ENCODE results near the gene SELENOF.

Gene SELENOF

DNA sequence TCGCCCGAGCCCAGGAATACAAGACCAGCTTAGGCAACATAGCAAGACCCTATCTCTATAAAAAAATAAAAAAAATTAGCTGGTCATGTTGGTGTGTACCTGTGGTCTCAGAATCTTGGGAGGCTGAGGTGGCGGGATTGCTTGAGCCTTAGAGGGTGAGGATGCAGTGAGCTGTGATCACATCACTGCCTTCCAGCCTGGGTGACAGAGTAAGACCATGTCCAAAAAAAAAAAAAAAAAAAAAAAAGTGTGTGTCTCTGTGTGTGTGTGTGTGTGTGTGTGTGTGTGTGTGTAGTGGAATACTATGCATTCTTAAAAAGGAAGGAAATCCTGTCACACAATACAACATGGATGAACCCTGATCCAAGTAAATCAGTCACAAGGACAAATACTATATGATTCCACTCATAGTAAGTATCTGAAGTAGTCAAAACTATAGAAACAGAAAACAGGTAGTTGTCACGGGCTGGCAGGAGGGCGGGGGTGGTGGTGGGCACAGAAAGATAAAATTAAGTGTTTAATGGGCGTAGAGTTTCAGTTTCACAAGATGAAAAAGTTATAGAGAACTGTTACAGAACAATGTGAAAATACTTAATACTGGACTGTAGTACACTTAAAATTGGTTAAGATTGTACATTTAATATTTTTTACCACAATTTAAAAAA, 47.8 kb downstream of the SELENOF start:
- no peak for DNase-seq (ENCODE audit: low read depth, low spot score)
- no peak overlapping the region for H3K4me3 ChIP-seq (ENCODE audit: low read length)

GRCh38 chr1:86862920-86863319, 51.0 kb downstream of the SELENOF start:
- DNase-seq (ENCODE audit: low read depth, low spot score) = no peak
- H3K4me3 ChIP-seq (ENCODE audit: low read length) = no peak overlapping the region

GRCh38 chr1:86861424-86861823, 52.5 kb downstream of the SELENOF start:
- no peak for DNase-seq (ENCODE audit: low read depth, low spot score)
- H3K4me3 ChIP-seq (ENCODE audit: low read length) = no peak overlapping the region

DNA sequence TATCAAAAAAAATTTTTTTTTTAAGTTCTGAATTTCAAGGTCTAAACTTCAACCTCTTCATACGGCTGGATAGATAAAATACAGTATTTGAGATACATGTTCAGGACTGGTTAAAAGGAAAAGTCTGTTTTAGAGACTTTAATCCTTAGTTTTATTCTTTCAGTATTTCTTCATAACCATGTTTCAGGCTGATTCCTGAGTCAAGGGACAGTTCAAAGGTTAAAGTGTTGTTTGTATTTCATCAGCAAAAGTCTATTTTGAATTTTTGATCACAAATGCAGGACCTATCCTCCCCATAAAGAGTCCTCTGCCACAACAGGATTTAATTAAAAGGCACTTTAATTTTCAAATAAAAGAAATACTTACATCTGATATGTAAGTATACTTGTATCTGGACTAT, 53.5 kb downstream of the SELENOF start:
- no peak overlapping the region for H3K4me3 ChIP-seq (ENCODE audit: low read length)
- no peak for DNase-seq (ENCODE audit: low read depth, low spot score)

DNA sequence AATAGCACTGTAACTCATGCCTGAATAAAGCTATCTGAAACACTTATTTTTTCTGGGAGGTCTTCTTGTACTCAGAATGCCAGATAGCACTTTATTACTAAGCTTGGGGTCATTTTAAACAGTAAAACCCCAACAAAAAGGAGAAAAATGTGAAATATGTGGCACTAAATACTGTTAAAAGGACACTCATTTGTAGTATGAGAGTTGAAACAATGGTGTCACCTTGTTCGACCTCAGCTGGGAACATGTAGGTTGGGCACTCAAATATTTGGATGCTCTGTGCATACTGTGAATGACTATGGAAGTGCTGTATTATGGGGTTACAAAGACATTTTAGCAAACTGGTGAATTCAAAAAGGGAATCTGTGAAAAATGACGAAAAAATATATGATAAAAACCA, 53.9 kb downstream of the SELENOF start:
- DNase-seq (ENCODE audit: low read depth, low spot score) = no peak
- no peak overlapping the region for H3K4me3 ChIP-seq (ENCODE audit: low read length)

DNA sequence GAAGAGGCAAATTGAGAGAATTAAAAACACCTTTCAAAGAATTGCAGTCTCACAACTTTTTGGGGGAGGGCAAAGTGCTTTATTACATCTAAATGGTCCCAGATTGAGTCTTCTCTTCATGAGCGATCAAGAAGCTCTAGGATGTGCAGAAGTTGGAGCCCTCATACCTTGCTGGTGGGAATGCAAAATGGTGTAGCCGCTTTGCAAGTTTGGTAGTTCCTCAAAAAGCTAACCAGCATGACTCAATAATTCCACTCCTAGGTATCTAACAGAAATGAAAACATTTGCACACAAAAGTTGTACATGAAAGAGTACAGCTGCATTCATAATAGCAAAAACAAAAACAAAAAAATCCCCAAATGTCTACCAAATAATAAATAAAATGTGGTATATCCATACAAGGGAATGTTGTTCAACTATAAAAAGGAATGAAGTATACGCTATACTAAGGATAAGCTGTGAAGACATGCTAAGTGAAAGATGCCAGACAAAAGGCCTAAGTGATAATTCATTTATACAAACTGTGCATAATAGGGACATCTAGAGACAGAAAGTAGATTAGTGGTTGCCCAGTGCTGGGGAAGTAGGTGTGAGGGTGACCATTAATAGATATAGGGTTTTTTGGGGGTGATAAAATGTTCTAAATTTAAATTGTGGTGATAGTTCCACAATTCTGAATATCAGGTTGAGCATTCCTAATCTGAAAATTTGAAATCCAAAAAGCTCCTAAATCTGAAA, 55.2 kb downstream of the SELENOF start:
- H3K4me3 ChIP-seq (ENCODE audit: low read length) = no peak overlapping the region
- no peak for DNase-seq (ENCODE audit: low read depth, low spot score)

DNA sequence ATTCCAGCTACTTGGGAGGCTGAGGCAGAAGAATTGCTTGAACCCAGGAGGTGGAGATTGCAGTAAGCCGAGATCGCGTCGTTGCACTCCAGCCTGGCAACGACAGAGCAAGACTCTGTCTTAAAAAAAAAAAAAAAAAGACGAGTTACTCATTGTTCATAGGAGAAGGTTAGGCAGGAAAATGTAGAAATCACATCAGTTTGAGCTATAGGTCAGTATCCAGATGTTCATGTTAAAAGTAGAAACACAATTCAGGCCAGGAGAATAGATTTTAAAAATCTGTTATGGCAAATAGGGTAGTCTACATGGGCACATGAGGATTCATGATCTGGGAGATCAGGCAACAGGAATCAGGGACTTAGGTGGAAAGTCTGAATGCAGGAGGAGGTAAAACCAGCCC, 57.7 kb downstream of the SELENOF start:
- no peak overlapping the region for H3K4me3 ChIP-seq (ENCODE audit: low read length)
- DNase-seq (ENCODE audit: low read depth, low spot score) = no peak

DNA sequence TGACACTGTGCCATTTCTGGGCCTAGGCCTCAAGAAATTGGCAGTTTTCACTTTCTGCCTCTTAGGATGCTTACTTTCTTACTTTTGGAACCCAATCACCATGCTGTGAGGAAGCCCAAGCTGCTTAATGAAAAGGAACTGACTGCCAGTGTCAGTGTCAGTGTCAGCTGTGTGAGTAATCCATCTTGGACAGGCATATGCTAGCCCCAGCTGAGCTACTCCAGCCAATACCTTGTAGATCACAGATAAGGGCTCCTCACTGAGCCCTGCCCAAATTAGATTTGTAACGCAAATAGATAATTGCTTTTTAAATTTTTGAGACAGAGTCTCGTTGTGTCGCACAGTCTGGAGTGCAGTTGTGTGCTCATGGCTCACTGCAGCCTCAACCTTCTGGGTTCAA, 59.6 kb downstream of the SELENOF start:
- no peak overlapping the region for H3K4me3 ChIP-seq (ENCODE audit: low read length)
- DNase-seq (ENCODE audit: low read depth, low spot score) = no peak

- no peak for DNase-seq (ENCODE audit: low read depth, low spot score)
Observed at GRCh38 chr1:86852782-86853408, 61.0 kb downstream of the SELENOF start.

DNA sequence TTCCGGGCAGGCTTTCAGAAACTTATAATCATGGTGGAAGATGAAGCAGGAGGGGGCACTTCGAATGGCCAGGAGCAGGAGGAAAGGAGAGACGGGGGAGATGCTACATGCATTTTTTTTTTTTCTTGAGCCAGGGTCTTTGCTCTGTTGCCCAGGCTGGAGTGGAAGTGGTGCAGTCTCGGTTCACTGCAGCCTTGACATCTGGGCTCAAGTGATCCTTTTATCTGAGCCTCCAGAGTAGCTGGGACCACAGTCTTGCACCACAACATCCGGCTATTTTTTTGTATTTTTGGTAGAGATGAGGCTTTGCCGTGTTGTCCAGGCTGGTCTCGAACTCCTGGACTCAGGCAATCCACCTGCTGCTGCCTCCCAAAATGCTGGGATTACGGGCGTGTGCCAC, 61.6 kb downstream of the SELENOF start:
- no peak for DNase-seq (ENCODE audit: low read depth, low spot score)
- no peak overlapping the region for H3K4me3 ChIP-seq (ENCODE audit: low read length)

More at GRCh38 chr1:86852782-86853408, 61.0 kb downstream of the SELENOF start:
- H3K4me3 ChIP-seq (ENCODE audit: low read length) = no peak overlapping the region

DNA sequence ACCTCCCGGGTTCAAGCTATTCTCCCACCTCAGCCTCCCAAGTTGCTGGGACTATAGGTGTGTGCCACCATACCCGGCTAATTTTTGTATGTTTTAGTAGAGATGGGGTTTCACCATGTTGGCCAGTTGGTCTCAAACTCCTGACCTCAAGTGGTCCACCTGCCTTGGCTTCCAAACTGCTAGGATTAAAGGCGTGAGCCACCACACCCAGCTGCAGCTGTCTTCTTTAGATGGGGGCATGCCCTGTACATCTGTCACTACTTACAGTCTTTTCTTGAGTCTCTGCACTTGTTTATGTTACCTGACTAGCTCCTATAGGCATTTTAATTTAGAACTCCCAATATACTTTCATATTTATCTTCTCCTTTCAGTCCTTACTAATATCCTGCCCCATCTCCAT, 64.2 kb downstream of the SELENOF start:
- DNase-seq (ENCODE audit: low read depth, low spot score) = no peak

GRCh38 chr1:86848654-86849053, 65.3 kb downstream of the SELENOF start:
- DNase-seq (ENCODE audit: low read depth, low spot score) = no peak
- H3K4me3 ChIP-seq (ENCODE audit: low read length) = no peak overlapping the region

More for the DNA sequence above, 64.2 kb downstream of the SELENOF start:
- H3K4me3 ChIP-seq (ENCODE audit: low read length) = no peak overlapping the region

DNA sequence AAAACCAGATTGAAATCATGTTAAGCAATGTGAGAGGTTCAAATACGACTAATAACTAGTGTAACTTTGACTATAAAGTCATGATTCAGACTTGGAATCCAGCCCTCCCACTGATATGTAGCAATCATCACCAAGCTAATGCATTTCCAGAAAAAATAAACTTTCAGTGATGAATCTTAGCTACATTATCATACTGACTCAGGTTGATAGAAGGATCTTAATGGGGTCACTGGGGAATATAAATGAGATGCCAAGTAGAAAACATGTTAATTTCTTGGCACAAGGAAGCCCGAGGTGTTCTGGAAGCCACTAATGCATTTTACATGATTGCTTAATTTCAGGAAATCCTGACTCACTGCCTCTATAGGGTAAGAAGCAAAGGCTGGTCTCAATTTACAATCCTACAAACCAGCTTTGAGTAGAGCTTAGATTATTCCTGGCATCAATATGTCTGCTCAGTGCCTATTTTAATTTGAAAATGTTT, 67.7 kb downstream of the SELENOF start:
- no peak overlapping the region for H3K4me3 ChIP-seq (ENCODE audit: low read length)
- no peak for DNase-seq (ENCODE audit: low read depth, low spot score)

DNA sequence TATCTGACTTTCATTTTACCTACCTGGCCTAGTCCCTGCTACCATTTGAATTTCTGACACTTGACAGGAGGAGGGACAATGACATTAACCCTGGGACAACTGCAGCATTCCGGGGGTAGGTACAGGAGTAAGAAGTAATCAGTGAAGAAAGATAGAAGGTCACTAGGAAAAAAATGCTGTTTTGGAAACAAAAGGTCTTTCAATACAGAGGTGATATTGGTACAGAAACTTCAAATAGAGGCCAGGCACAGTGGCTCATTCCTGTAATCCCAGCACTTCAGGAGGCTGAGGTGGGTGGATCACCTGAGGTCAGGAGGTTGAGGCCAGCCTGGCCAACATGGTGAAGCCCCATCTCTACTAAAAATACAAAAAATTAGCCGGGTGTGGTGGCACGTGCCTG, 68.4 kb downstream of the SELENOF start:
- no peak overlapping the region for H3K4me3 ChIP-seq (ENCODE audit: low read length)
- no peak for DNase-seq (ENCODE audit: low read depth, low spot score)

DNA sequence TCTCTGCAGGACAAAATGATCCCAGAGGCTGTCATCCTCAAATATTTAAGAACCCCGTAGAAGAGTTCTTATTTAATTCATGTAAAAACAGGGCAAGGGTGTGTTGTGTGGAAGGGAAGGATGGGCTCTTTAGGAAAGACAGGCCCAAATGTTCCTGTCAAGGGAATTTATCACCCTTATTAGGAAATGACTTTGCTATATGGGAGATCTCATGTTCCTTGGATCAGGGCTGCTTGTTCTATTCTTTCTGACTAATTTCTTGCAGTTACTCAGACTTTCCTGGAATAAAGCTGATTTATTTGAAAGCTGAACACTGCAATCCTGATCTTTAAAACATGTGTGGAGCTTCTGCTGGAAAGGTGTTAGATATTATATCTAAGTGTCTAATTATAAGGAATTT, 72.8 kb downstream of the SELENOF start:
- no peak for DNase-seq (ENCODE audit: low read depth, low spot score)
- no peak overlapping the region for H3K4me3 ChIP-seq (ENCODE audit: low read length)

GRCh38 chr1:86833461-86834215, 80.3 kb downstream of the SELENOF start:
- no peak overlapping the region for H3K4me3 ChIP-seq (ENCODE audit: low read length)
- peak; percentile 68 for DNase-seq (ENCODE audit: low read depth, low spot score)

GRCh38 chr1:86832433-86832832, 81.5 kb downstream of the SELENOF start:
- DNase-seq (ENCODE audit: low read depth, low spot score) = no peak
- H3K4me3 ChIP-seq (ENCODE audit: low read length) = no peak overlapping the region

DNA sequence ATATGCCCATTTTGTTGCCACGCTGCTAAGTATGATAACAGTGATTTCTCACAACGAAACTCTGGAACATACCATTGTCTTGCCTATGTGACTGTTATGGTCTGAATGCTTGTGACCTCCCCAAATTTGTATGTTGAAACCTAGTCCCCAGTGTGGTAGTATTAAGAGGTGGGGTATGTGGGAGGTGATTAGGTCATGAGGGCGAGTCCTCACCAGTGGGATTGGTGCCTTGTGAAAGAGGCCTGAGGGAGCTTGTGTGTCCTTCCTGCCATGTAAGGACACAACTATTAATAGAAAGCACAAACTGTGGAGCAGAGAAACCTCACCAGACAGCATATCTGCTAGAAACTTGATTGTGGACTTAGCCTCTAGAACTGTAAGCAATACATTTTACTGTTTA, 84.6 kb downstream of the SELENOF start:
- no peak for DNase-seq (ENCODE audit: low read depth, low spot score)
- H3K4me3 ChIP-seq (ENCODE audit: low read length) = no peak overlapping the region

- no peak overlapping the region for H3K4me3 ChIP-seq (ENCODE audit: low read length)
- DNase-seq (ENCODE audit: low read depth, low spot score) = no peak
Observed at GRCh38 chr1:86828024-86828423, 85.9 kb downstream of the SELENOF start.

DNA sequence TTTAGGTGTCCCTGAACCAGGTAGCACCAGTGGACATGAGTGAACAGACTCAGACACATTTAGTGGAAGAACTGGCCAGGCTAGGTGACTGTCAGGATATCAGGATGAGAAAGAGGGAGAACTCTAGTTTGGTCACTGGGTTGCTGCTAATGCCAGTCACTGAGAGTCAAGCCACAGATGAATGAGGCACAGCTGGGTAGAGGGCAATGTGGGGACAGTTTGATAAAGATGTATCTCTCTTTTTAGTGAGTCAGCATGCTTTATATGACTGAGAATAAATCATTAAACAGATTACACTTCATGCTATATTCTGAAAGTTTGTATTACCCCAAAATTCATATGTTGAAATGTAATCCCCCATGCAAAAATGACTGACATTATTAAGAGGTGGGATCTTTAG, 87.1 kb downstream of the SELENOF start:
- no peak for DNase-seq (ENCODE audit: low read depth, low spot score)
- H3K4me3 ChIP-seq (ENCODE audit: low read length) = no peak overlapping the region
